Motor neuron (in vitro differentiated cells): Measurements from ENCODE around the gene NRBF2. TPM values are rescaled to one million over a fixed set of nuclear protein-coding genes. Genes with fewer than 3 reads are reported as not detected.
A peak's percentile ranks its signal among the peaks of the same experiment; 100 is the strongest.
"Not testable (repeated sequence)": the region's sequence is repeated elsewhere in the genome, so short reads cannot be mapped to it uniquely, and the experiment has no call there.

Source experiments
- ATAC-seq, 8 experiments: fragments of 200-7000 bp; cut with Tn5 transposase; replicated peaks in 6 of 8; 2 replicates each; pipeline ENCODE4 v1.8.0; 2021; ENCODE audit warnings: mild to moderate bottlenecking in 8 of 8, moderate library complexity in 8 of 8
- H3K27ac ChIP-seq, 2 donors: fragments of 250-450 bp; sonication (Bioruptor Pico); 2 replicates each; pipeline ENCODE4 v1.9.0; 2021; ENCODE audit warnings: antibody characterized with exemption in 2 of 2, mild to moderate bottlenecking in 2 of 2, moderate library complexity in 1 of 2
- H3K4me1 ChIP-seq, 2 donors: fragments of 250-450 bp; sonication (Bioruptor Pico); replicated peaks in 1 of 2; 2 replicates each; pipeline ENCODE4 v1.6.1; 2021; ENCODE audit warnings: antibody characterized with exemption in 2 of 2, mild to moderate bottlenecking in 2 of 2, moderate library complexity in 1 of 2
- H3K4me3 ChIP-seq, 5 donors: fragments of 250-450 bp; sonication (Bioruptor Pico); 2 replicates each; pipeline ENCODE4 v1.9.0; 2021; ENCODE audit warnings: antibody characterized with exemption in 5 of 5, mild to moderate bottlenecking in 5 of 5, moderate library complexity in 4 of 5
- WGBS, 10 experiments: fragments of 450-650 bp; shearing (Covaris generic); methylation state at CpG; one replicate each; pipeline ENCODE4 v1.0.0; 2022; 5-methylcytosine and 5-hydroxymethylcytosine counted together
- in situ Hi-C, 9 experiments: fragments of 400-800 bp; cut with MboI; loops; one replicate each; pipeline ENCODE4 v1.15.0; 2021; ENCODE audit warnings: low sequenced_read_pairs in 9 of 9, low pct_unique_long_range_greater_than_20kb in 2 of 9; ENCODE audit not compliant: unreplicated experiment in 9 of 9
- total RNA-seq, 8 experiments: library from RNA; unstranded; fragments of 300-600 nt; gene quantifications; 2 replicates each; pipeline versions ENCODE4 v1.2.3 to v1.2.4, GENCODE V29; 2022

NRBF2 gene
- total RNA-seq, 8 experiments from 2014 or later = 13.0 to 27.9 (median 18.2) TPM

DNA sequence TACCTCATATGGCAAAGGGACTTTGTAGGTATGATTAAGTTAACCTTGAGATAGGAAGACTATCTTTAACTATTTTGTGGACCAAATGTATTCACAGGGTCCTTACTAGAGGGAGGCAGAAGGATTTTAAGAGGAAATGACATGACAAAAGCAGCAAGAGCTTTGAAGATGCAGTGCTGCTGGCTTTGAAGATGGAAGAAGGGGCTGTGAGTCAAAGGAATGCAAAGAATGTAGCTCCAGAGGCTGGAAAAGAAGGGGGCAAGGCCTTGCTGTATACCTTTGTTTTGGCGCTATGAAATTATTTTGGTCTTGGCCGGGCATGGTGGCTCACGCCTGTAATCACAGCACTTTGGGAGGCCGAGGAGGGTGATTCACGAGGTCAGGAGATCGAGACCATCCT is 3.2 kb upstream of the NRBF2 start:
- in situ Hi-C loops = no loop called here
- no peak overlapping the region for H3K4me3 ChIP-seq
- peaks cover 7 to 13% of the 10 kb centered on the region in 2 donors for H3K4me1 ChIP-seq
- 70 to 80% (median 75%) methylated on average over 2 to 6 of the region's 6 CpGs; no CpG with 5 or more reads in 4 of the 10 experiments for WGBS, 10 experiments
- H3K27ac ChIP-seq = no peak overlapping the region
- no peak for ATAC-seq

DNA sequence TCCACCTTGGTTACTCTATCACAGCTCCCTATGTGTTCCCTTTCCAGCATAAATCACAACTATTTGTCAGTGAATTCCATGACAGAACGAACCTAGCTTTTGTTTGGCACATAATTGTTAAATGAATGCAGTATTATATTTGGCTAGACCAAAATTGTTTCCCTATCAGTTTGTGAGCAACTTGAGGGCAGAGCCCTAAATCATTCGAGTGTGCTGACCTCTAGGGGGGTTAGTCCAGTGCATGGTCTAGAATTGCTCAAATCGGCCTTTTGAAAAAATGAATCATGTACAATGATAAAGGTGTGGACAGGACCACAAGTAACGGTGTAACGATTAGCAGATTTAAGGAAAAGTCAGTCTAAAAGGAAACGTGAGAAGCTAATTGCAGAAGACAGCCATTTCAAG is 475 bp upstream of the NRBF2 start:
- H3K4me1 ChIP-seq = peaks cover 7 to 13% of the 10 kb centered on the region in 2 donors
- peak in 4 of 8 experiments; percentile 0 to 5 (median 2) for ATAC-seq
- peak overlapping the region in 4 of 5 donors; percentile 13 to 75 (median 34) for H3K4me3 ChIP-seq
- H3K27ac ChIP-seq = peak overlapping the region in 1 of 2 donors; percentile 47
- in situ Hi-C loops = no loop called here
- 40 to 92% (median 69%) methylated on average over 1 to 6 of the region's 6 CpGs for WGBS, 10 experiments

DNA sequence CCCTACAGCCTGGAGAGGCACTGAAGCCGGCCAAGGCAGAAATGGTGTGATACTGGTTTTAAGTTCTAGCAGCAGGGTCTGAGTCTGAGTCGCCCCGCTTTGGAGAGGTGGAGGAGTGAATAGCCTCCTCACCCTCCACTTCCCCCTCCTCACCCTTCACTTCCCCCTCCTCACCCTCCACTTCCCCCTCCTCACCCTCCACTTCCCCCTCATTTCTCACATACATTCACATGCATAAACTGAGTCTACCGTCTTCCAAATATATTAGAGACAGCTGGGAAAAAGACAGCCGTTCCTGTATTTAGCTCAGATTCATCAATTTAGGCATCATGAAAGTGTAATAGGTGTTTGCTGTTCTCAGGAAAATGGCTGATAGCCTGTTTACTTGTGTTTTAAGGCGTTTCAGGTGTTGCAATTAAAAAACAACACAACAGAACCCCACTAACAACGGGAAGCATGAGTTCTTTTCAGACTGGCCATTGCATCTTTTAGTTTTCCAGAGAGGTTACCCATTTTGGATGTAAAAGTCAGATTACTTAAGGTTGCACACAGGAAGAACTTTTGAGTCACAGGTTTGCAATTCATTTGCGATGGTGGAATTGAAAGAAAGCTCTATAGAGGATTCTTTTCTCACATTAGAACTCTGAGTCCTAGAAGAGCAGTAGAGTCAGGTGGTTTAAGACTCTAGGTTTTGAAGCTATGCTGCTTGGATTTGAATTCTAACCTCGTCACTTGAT is 861 bp downstream of the NRBF2 start:
- 0 to 80% (median 25%) methylated on average over 1 to 5 of the region's 9 CpGs for WGBS, 10 experiments
- Histone ChIP-seq H3K4me1 (peaks cover 7 to 13% of the 10 kb centered on the region in 2 donors), H3K27ac (peak overlapping the region; percentile 80 to 90), H3K4me3 (peak overlapping the region; percentile 51 to 83 (median 75))
- no peak for ATAC-seq
- in situ Hi-C loops = no loop called here

DNA sequence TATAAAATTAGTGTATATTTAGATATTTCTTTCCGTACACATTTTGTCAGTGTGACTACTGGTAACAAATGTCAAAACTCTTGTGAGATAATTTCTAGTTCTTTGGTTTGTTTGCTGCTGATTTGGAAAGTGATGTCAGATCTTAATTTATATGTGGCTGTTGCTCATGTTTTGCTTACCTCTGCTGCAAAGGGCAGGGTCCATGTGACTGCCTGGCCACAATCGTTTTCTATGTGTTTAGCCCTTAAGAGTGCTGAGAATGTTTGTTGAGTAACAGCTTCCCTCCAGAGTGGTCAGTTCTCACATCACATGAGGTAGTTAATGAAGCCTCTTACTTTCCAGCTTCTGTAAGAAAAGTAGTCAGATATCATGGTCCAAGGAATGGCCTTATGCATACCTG is 4.2 kb downstream of the NRBF2 start:
- WGBS, 10 experiments = 0 to 100% (median 83%) methylated on average over 1 to 2 of the region's 2 CpGs; no CpG with 5 or more reads in 1 of the 10 experiments
- Histone ChIP-seq H3K4me3 (no peak overlapping the region), H3K4me1 (peaks cover 7 to 13% of the 10 kb centered on the region in 2 donors), H3K27ac (no peak overlapping the region)
- no peak for ATAC-seq
- in situ Hi-C loops = no loop called here

DNA sequence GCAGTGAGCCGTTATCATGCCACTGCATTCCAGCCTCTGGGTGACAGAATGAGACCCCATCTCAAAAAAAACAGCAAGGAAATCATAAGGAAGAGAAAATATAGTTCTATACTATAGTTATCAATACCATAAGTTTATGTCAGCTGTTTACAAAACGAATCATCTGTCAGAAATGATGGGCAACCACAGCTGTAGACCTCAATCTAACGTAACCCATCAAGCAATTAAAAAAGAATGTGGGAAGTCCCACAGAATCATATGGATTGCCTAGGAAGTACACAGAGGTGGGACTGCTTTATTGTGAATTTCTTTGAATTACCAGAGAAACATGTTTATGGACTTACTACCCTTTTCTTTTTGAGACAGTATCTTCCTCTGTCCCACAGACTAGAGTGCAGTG is 6.9 kb downstream of the NRBF2 start:
- no peak for ATAC-seq
- Histone ChIP-seq H3K4me1 (no peaks in the 10 kb centered on the region), H3K27ac (no peak overlapping the region), H3K4me3 (no peak overlapping the region)
- in situ Hi-C loops = no loop called here
- WGBS, 10 experiments = 80 to 100% (median 100%) methylated on average over 1 to 3 of the region's 3 CpGs; no CpG with 5 or more reads in 4 of the 10 experiments

DNA sequence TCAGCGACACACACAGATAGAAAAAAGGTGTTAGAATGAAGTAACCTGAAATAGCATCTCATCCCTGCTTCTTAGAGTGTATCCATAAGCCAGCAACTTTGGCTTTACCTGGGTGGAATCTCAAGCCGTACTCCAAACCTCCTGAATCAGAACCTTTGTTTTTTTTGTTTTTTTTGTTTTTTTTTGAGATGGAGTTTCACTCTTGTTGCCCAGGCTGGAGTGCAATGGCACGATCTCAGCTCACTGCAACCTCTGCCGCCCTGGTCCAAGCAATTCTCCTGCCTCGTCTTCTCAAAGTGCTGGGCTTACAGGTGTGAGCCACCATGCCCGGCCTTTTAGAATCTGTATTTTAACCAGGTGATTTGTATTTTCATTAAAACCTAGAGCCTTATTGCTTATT is 9.0 kb downstream of the NRBF2 start:
- 67 to 100% (median 95%) methylated on average over 1 to 6 of the region's 6 CpGs for WGBS, 10 experiments
- in situ Hi-C loops = no loop called here
- H3K27ac ChIP-seq = no peak overlapping the region
- no peak overlapping the region for H3K4me3 ChIP-seq
- no peaks in the 10 kb centered on the region for H3K4me1 ChIP-seq
- ATAC-seq = no peak

DNA sequence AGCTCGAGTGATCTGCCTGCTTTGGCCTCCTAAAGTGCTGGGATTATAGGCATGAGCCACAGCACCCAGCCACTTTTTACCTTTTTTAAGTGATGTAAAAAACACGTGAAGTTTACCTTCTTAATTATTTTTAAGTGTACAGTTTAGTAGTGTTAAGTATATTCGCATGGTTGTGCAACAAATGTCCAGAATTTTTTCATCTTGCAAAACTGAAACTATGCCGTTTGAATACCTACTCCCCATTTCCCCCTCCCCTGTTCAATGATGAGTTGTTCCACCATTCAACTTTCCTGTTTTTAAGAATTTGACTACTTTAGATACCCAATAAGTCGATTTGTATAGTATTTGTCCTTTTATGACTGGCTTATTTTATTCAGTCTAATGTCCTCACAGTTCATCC is 10.9 kb downstream of the NRBF2 start:
- Histone ChIP-seq H3K4me3 (no peak overlapping the region), H3K27ac (no peak overlapping the region), H3K4me1 (no peaks in the 10 kb centered on the region)
- in situ Hi-C loops = no loop called here
- 49 to 97% (median 86%) methylated on average over 1 to 5 of the region's 5 CpGs; no CpG with 5 or more reads in 1 of the 10 experiments for WGBS, 10 experiments
- ATAC-seq = no peak

DNA sequence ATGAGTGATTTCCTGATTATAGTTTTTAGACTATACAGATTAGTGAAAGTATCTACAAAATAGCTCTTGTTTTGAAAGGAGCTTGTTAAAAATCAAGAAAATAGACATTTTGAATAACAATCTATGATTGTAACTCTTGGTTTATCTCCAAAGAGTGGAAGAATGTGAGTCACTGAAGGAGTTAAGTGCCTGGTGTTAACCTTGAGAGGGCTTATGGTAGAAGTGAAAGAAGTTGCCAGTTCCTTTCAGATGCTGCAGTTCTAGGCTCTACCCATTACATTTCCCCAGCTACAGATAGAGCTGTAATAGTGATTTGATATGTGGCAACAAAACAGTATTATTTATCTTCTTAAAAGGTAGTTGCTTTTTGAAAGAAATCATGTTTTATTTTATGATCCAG is 12.7 kb downstream of the NRBF2 start:
- H3K4me1 ChIP-seq = no peaks in the 10 kb centered on the region
- ATAC-seq = no peak
- no peak overlapping the region for H3K27ac ChIP-seq
- in situ Hi-C loops = no loop called here
- no peak overlapping the region for H3K4me3 ChIP-seq

DNA sequence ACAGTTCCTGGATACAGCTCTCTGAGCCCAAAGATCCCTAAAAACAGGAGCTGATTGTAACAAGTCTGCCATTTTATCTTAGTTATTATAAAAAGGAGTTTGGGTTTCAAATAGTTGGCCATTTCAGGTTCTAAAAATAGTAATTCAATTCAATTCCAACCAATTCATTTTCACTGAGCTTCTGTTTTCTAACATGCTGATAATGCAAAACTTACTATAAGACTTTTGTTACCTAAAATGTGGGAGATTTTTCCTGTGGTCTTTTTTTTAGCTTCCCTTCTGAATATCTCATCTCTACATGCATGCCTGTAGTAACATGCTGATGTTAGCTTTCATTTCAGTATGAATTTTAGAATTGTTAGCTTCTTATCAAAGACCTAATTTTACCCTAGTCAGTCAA is 13.4 kb downstream of the NRBF2 start:
- Histone ChIP-seq H3K4me1 (no peaks in the 10 kb centered on the region), H3K4me3 (no peak overlapping the region), H3K27ac (no peak overlapping the region)
- in situ Hi-C loops = no loop called here
- no peak for ATAC-seq

DNA sequence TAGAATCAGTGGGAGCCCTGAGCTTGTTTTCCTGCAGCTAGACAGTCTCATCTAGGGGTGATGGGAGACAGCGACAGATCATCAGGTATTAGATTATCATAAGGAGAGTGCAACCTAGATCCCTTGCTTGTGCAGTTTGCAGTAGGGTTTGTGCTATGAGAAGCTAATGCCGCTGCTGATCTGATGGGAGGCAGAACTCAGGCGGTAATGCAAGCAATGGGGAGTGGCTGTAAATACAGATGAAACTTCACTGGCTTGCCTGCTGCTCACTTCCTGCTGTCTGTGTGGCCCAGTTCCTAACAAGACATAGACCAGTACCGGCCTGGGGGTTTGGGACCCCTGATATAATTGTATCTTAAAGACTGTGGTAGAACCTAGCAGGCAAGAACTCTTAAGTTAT is 17.6 kb downstream of the NRBF2 start:
- no peak for ATAC-seq
- Histone ChIP-seq H3K27ac (no peak overlapping the region), H3K4me3 (no peak overlapping the region), H3K4me1 (no peaks in the 10 kb centered on the region)
- WGBS, 10 experiments = 84 to 100% (median 100%) methylated on average over 1 to 4 of the region's 4 CpGs; no CpG with 5 or more reads in 2 of the 10 experiments
- in situ Hi-C loops = loop anchor here in 1 of 9 experiments (25.0 kb wide), 1 partner anchor 562 kb away; no protein-coding TSS in a partner anchor

DNA sequence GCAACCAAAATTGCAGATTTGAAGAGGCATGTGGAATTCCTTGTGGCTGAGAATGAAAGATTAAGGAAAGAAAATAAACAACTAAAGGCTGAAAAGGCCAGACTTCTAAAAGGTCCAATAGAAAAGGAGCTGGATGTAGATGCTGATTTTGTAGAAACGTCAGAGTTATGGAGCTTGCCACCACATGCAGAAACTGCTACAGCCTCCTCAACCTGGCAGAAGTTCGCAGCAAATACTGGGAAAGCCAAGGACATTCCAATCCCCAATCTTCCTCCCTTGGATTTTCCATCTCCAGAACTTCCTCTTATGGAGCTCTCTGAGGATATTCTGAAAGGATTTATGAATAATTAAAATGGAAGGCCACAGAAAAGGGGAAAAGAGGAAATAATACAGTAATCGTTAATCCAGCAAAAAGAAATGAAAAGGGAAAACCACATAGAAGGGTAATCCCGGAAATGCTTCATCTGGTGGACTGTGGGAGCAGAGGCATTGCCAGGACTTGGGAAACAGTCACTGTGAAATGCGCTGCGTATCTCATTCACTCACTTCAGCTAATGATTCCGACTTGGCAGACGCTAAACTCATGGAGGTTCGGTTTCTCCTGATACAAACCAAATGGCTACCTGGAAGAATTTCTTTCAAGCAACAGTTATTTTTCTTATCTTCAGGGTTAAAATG is 20.9 kb downstream of the NRBF2 start:
- WGBS, 10 experiments = 45 to 100% (median 93%) methylated on average over 2 to 8 of the region's 9 CpGs; no CpG with 5 or more reads in 1 of the 10 experiments
- not testable (repeated sequence) for ATAC-seq, H3K4me1 ChIP-seq, H3K27ac ChIP-seq, H3K4me3 ChIP-seq
- in situ Hi-C loops = loop anchor here in 1 of 9 experiments (25.0 kb wide), 1 partner anchor 558 kb away; no protein-coding TSS in a partner anchor

DNA sequence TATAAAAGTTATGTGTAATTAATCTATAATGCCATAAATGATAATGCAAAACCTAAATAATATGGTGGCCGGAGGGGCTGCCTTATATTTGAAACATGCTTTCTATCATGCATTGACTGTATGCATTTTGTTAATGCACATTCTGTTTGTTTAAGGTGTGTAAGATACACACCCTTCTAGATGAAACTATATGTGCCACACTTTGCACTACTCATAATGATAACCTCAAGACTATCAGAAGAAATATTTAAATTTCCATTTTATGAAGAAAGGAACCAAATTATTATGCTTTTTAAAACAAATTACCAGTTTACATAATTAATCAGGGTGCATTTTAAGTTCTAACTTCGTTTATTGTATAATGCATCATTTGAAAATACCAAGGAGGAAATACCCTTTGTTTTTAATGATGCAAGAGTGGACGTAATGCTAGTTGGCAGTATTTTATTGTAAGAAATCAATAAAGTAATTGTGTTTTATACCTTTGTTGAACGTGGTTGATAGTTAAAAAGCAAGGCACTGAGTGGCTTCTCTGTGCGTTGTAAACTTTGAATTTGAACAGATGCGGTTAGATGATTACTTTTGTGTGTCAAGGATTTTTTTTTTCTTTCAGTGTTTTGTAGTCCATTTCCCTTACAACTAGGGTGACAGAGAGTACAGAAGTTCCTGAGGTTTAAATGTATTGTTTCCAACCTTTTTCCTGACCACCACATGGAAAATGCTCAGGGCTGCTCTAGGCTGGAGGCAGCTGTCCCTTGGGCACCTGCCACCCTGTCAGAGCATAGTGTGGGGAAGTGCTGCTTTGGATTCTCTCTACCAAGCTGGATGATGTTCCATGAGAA is 21.6 kb downstream of the NRBF2 start:
- WGBS, 10 experiments = 45 to 99% (median 89%) methylated on average over 3 to 6 of the region's 6 CpGs
- H3K4me1 ChIP-seq = no peaks in the 10 kb centered on the region
- ATAC-seq = no peak
- H3K27ac ChIP-seq = no peak overlapping the region
- in situ Hi-C loops = loop anchor here in 1 of 9 experiments (25.0 kb wide), 1 partner anchor 558 kb away; no protein-coding TSS in a partner anchor
- no peak overlapping the region for H3K4me3 ChIP-seq
